ENCODE results near the gene CFAP410.
"Not testable (repeated sequence)": the region's sequence is repeated elsewhere in the genome, so short reads cannot be mapped to it uniquely, and the experiment has no call there.

Gene CFAP410

GRCh38 chr21:44350773-44351481 is 11.7 kb upstream of the CFAP410 start:
- no peak for DNase-seq (ENCODE audit: low read depth)

GRCh38 chr21:44349847-44350772 is 10.9 kb upstream of the CFAP410 start:
- DNase-seq (ENCODE audit: low read depth): no peak

GRCh38 chr21:44349416-44349846 is 10.2 kb upstream of the CFAP410 start:
- DNase-seq (ENCODE audit: low read depth): no peak

- no peak for DNase-seq (ENCODE audit: low read depth)
These were observed 9.7 kb upstream of the CFAP410 start for GRCh38 chr21:44348861-44349260.

GRCh38 chr21:44347911-44348451 is 8.8 kb upstream of the CFAP410 start:
- DNase-seq (ENCODE audit: low read depth): no peak

- no peak for DNase-seq (ENCODE audit: low read depth)
These were observed 6.3 kb upstream of the CFAP410 start for GRCh38 chr21:44345495-44345894.

- DNase-seq (ENCODE audit: low read depth): no peak
These were observed 5.5 kb upstream of the CFAP410 start for GRCh38 chr21:44344541-44345183.

- not testable (repeated sequence) for DNase-seq (ENCODE audit: low read depth)
These were observed 3.8 kb upstream of the CFAP410 start for GRCh38 chr21:44342981-44343380.

GRCh38 chr21:44341726-44342458 is 2.7 kb upstream of the CFAP410 start:
- not testable (repeated sequence) for DNase-seq (ENCODE audit: low read depth)

GRCh38 chr21:44337941-44338895 is 972 bp downstream of the CFAP410 start:
- DNase-seq (ENCODE audit: low read depth): peak; percentile 29

- no peak for DNase-seq (ENCODE audit: low read depth)
These were observed 1.7 kb downstream of the CFAP410 start for GRCh38 chr21:44337449-44337848.

GRCh38 chr21:44335266-44336059 is 3.7 kb downstream of the CFAP410 start:
- no peak for DNase-seq (ENCODE audit: low read depth)

- no peak for DNase-seq (ENCODE audit: low read depth)
These were observed 4.7 kb downstream of the CFAP410 start for GRCh38 chr21:44334329-44335030.

GRCh38 chr21:44333509-44334328 is 5.5 kb downstream of the CFAP410 start:
- DNase-seq (ENCODE audit: low read depth): no peak

- DNase-seq (ENCODE audit: low read depth): no peak
These were observed 6.2 kb downstream of the CFAP410 start for GRCh38 chr21:44332965-44333364.

GRCh38 chr21:44332383-44332782 is 6.8 kb downstream of the CFAP410 start:
- no peak for DNase-seq (ENCODE audit: low read depth)

- DNase-seq (ENCODE audit: low read depth): peak; percentile 56
These were observed 7.4 kb downstream of the CFAP410 start for GRCh38 chr21:44331650-44332307.

GRCh38 chr21:44331209-44331608 is 8.0 kb downstream of the CFAP410 start:
- no peak for DNase-seq (ENCODE audit: low read depth)

Data from amniotic epithelial cell (primary cell).